HepG2 (cell line): ENCODE results near the gene HSD3B7. TPM values are rescaled to one million over a fixed set of nuclear protein-coding genes. Genes with fewer than 3 reads are reported as not detected.

Source experiments
- FOXC1 ChIP-seq: sonication (generic); formaldehyde crosslinking; IDR thresholded peaks from 2 replicates; pipeline ENCODE4 v1.8.0; 2022; ENCODE audit warnings: mild to moderate bottlenecking, missing genetic modification reagents, borderline replicate concordance
- GATA4 ChIP-seq: sonication (generic); IDR thresholded peaks from 2 replicates; pipeline ENCODE4 v1.6.1; 2016; ENCODE audit warnings: antibody characterized with exemption, low read depth, borderline replicate concordance
- HDAC2 ChIP-seq: sonication (generic); formaldehyde crosslinking; IDR thresholded peaks from 2 replicates; pipeline ENCODE4 v1.4.0; 2020; ENCODE audit warnings: missing genetic modification reagents
- KAT7 ChIP-seq: IDR thresholded peaks from 2 replicates; pipeline ENCODE4 v1.6.1; 2018; ENCODE audit warnings: borderline replicate concordance, missing compliant biosample characterization
- MAZ ChIP-seq, 2 experiments: sonication (generic) in 1 of 2; formaldehyde crosslinking in 1 of 2; IDR thresholded peaks; 2 replicates each; pipeline versions ENCODE4 v1.5.0 to v1.6.1; 2012 to 2020; ENCODE audit warnings: low read depth in 2 of 2, mild to moderate bottlenecking in 2 of 2, borderline replicate concordance in 1 of 2, improper control_type of control experiment in 1 of 2, low read length in 1 of 2, missing genetic modification reagents in 1 of 2, moderate library complexity in 1 of 2
- MIER2 ChIP-seq: IDR thresholded peaks from 2 replicates; pipeline ENCODE4 v1.6.1; 2016; ENCODE audit warnings: missing biosample characterization, missing genetic modification reagents
- MTA3 ChIP-seq: sonication (generic); formaldehyde crosslinking; IDR thresholded peaks from 2 replicates; pipeline ENCODE4 v1.4.0; 2020; ENCODE audit warnings: missing genetic modification reagents
- NAIF1 ChIP-seq: sonication (generic); formaldehyde crosslinking; IDR thresholded peaks from 2 replicates; pipeline ENCODE4 v1.5.0; 2020; ENCODE audit warnings: mild to moderate bottlenecking, missing genetic modification reagents, borderline replicate concordance
- NFE2L2 ChIP-seq: fragments of 150-350 bp; IDR thresholded peaks from 2 replicates; pipeline ENCODE4 v1.6.1; 2014; ENCODE audit warnings: low read length
- PTBP1 ChIP-seq: fragments of 200-400 bp; formaldehyde crosslinking; IDR thresholded peaks from 2 replicates; pipeline ENCODE4 v1.6.1; 2018; ENCODE audit warnings: low read length, low read depth; ENCODE audit not compliant: poor library complexity, severe bottlenecking
- SRSF1 ChIP-seq: fragments of 200-400 bp; formaldehyde crosslinking; optimal IDR thresholded peaks from 2 replicates; pipeline ENCODE3; 2017; ENCODE audit warnings: mild to moderate bottlenecking, low read depth, low read length, moderate library complexity
- TMF1 ChIP-seq: sonication (generic); formaldehyde crosslinking; IDR thresholded peaks from 2 replicates; pipeline ENCODE4 v1.8.1; 2022; ENCODE audit warnings: low read depth, missing genetic modification reagents
- ZBTB7B ChIP-seq: sonication (generic); formaldehyde crosslinking; IDR thresholded peaks from 2 replicates; pipeline ENCODE4 v1.4.0; 2020; ENCODE audit warnings: missing genetic modification reagents
- ZKSCAN1 ChIP-seq: fragments of 150-350 bp; IDR thresholded peaks from 2 replicates; pipeline ENCODE4 v1.6.1; 2014; ENCODE audit warnings: low read length
- ZNF251 ChIP-seq: sonication (generic); formaldehyde crosslinking; IDR thresholded peaks from 2 replicates; pipeline ENCODE4 v1.9.0; 2021; ENCODE audit warnings: mild to moderate bottlenecking, missing genetic modification reagents
- ZNF331 ChIP-seq: sonication (generic); formaldehyde crosslinking; IDR thresholded peaks from 2 replicates; pipeline ENCODE4 v1.4.0; 2020; ENCODE audit warnings: missing genetic modification reagents
- ZSCAN29 ChIP-seq: sonication (generic); formaldehyde crosslinking; conservative IDR thresholded peaks from 2 replicates; pipeline ENCODE4 v1.4.0; 2020; ENCODE audit warnings: mild to moderate bottlenecking, missing genetic modification reagents
- polyA plus RNA-seq, 8 experiments: library from polyadenylated mRNA; depleted of rRNA in 3 of 8; stranded (reverse) in 7 of 8; unstranded in 1 of 8; fragments of >200 nt; fragmentation: Illumina TruSeq in 4 of 8; extraction: Trizol in 4 of 8; gene quantifications; 2 replicates each; pipeline versions ENCODE4 v1.2.1 to v1.2.3, GENCODE V29; 2011 to 2016; ENCODE audit warnings: low read depth in 4 of 8, missing spikeins in 1 of 8, mixed read lengths in 1 of 8; ENCODE audit not compliant: insufficient read depth in 1 of 8
- total RNA-seq, 5 experiments: library from RNA; depleted of rRNA; stranded (reverse); fragments of >200 nt; fragmentation: Illumina TruSeq; extraction: Trizol; gene quantifications; 2 replicates each; pipeline ENCODE4 v1.2.3, GENCODE V29; 2016; ENCODE audit warnings: low read depth in 1 of 5
- TF ChIP-seq, protein P1 (sequence below): IDR thresholded peaks from 2 replicates; pipeline ENCODE4 v1.6.1; 2018; ENCODE audit warnings: missing genetic modification reagents
- TF ChIP-seq, protein P2 (sequence below): sonication (generic); formaldehyde crosslinking; IDR thresholded peaks from 2 replicates; pipeline ENCODE4 v1.5.1; 2020; ENCODE audit warnings: mild to moderate bottlenecking, missing genetic modification reagents, borderline replicate concordance

The HSD3B7 gene
- total and polyA plus RNA-seq, 2 of the 13 experiments (the other 11 are each of a cell fraction or from before 2014, with no cell fraction given): 32.9 to 69.7 TPM

DNA sequence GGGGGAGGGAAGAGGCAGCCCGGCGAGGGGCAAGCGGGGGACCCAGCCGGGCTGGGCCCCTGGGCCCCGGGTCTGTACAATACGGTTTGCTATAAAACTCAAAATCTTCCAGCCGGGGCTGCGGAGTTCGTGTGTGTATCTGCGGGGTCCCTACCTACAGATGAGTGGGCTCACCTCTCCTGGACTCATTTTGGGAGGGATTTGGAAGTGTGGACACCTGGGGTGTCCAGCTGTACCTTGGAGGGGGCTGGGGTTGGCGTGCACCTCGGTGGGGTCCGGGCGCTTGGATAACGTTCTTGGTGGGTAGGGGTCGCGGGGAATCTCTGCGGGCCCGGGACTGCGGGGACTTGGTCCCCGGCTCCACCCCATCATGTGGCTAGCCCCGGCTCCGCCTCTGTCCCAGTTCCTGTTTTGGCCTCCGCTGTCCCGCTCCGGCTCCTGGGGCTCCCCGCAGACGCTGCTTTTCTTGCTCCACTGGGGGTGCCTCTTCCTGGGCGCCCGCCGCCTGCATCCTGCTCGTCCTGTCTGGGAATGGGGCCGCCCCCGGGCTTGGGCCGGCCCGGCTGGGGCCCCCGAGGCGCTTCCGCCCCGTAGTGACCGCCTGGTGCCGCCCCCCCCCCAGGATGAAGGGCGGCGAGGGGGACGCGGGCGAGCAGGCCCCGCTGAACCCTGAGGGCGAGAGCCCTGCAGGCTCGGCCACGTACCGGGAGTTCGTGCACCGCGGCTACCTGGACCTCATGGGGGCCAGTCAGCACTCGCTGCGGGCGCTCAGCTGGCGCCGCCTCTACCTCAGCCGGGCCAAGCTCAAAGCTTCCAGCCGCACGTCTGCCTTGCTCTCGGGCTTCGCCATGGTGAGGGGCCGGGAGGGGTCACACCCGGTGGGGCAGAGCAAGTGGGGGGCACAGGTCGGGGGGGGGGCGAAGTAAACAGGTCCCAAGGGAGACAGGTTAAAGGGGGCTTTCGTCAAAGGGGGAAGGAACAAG lies 36.0 kb upstream of the HSD3B7 start, which contains the start of gene ORAI3 (continued):
- TF ChIP-seq, protein P1, sequence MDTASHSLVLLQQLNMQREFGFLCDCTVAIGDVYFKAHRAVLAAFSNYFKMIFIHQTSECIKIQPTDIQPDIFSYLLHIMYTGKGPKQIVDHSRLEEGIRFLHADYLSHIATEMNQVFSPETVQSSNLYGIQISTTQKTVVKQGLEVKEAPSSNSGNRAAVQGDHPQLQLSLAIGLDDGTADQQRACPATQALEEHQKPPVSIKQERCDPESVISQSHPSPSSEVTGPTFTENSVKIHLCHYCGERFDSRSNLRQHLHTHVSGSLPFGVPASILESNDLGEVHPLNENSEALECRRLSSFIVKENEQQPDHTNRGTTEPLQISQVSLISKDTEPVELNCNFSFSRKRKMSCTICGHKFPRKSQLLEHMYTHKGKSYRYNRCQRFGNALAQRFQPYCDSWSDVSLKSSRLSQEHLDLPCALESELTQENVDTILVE (CRISPR knock-in tag): no peak
- no peak; the same call in 1 of the 2 replicates for TF ChIP-seq FOXC1
- no peak for TF ChIP-seq GATA4
- peak; percentile 88 for TF ChIP-seq PTBP1
- TF ChIP-seq, protein P2, sequence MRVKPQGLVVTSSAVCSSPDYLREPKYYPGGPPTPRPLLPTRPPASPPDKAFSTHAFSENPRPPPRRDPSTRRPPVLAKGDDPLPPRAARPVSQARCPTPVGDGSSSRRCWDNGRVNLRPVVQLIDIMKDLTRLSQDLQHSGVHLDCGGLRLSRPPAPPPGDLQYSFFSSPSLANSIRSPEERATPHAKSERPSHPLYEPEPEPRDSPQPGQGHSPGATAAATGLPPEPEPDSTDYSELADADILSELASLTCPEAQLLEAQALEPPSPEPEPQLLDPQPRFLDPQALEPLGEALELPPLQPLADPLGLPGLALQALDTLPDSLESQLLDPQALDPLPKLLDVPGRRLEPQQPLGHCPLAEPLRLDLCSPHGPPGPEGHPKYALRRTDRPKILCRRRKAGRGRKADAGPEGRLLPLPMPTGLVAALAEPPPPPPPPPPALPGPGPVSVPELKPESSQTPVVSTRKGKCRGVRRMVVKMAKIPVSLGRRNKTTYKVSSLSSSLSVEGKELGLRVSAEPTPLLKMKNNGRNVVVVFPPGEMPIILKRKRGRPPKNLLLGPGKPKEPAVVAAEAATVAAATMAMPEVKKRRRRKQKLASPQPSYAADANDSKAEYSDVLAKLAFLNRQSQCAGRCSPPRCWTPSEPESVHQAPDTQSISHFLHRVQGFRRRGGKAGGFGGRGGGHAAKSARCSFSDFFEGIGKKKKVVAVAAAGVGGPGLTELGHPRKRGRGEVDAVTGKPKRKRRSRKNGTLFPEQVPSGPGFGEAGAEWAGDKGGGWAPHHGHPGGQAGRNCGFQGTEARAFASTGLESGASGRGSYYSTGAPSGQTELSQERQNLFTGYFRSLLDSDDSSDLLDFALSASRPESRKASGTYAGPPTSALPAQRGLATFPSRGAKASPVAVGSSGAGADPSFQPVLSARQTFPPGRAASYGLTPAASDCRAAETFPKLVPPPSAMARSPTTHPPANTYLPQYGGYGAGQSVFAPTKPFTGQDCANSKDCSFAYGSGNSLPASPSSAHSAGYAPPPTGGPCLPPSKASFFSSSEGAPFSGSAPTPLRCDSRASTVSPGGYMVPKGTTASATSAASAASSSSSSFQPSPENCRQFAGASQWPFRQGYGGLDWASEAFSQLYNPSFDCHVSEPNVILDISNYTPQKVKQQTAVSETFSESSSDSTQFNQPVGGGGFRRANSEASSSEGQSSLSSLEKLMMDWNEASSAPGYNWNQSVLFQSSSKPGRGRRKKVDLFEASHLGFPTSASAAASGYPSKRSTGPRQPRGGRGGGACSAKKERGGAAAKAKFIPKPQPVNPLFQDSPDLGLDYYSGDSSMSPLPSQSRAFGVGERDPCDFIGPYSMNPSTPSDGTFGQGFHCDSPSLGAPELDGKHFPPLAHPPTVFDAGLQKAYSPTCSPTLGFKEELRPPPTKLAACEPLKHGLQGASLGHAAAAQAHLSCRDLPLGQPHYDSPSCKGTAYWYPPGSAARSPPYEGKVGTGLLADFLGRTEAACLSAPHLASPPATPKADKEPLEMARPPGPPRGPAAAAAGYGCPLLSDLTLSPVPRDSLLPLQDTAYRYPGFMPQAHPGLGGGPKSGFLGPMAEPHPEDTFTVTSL (CRISPR knock-in tag): no peak
- TF ChIP-seq ZKSCAN1: no peak
- TF ChIP-seq NAIF1 (CRISPR knock-in tag): no peak
- no peak for TF ChIP-seq MTA3 (CRISPR knock-in tag)
- TF ChIP-seq ZSCAN29: no peak
- TF ChIP-seq ZBTB7B: 0 out of 2 replicates have a peak, but pooled peaks have one; percentile 48
- no peak for TF ChIP-seq HDAC2 (CRISPR knock-in tag)
- no peak for TF ChIP-seq ZNF251 (CRISPR knock-in tag)
- no peak for TF ChIP-seq NFE2L2
- TF ChIP-seq TMF1: no peak; the same call in 1 of the 2 replicates
- TF ChIP-seq ZNF331 (CRISPR knock-in tag): 0 out of 2 replicates have a peak, but pooled peaks have one; percentile 14
- TF ChIP-seq MAZ (IDR thresholded peaks at IDR 0.05; ENCODE audit: borderline replicate concordance, low read depth, low read length): no peak
- TF ChIP-seq MAZ (CRISPR knock-in tag; IDR thresholded peaks at IDR 0.05; ENCODE audit: low read depth): peak; percentile 74
- peak; percentile 68 for TF ChIP-seq SRSF1
- no peak for TF ChIP-seq MIER2 (CRISPR knock-in tag)
- TF ChIP-seq KAT7 (CRISPR knock-in tag): no peak
